Sigmoid colon (tissue), 7 donors: ENCODE data around the gene USH2A. TPM values are rescaled to one million over a fixed set of nuclear protein-coding genes. Genes with fewer than 3 reads are reported as not detected.
"Not testable (repeated sequence)": the region's sequence is repeated elsewhere in the genome, so short reads cannot be mapped to it uniquely, and the experiment has no call there.

Experiments used
- DNase-seq: peaks from one replicate; pipeline ENCODE4 v3.0.0-alpha.2; 2019
- H3K27ac ChIP-seq, 4 donors: fragments of 200-600 bp; sonication (generic); one replicate each; pipeline ENCODE4 v1.5.1; 2016 to 2019; ENCODE audit warnings: mild to moderate bottlenecking in 1 of 4
- H3K27me3 ChIP-seq, 3 donors: fragments of 200-600 bp; sonication (generic); one replicate each; pipeline ENCODE4 v1.5.1; 2019; ENCODE audit warnings: mild to moderate bottlenecking in 1 of 3
- H3K36me3 ChIP-seq, 4 donors: fragments of 200-600 bp; sonication (generic); one replicate each; pipeline ENCODE4 v1.5.1; 2016 to 2019
- H3K4me1 ChIP-seq, 4 donors: fragments of 200-600 bp; sonication (generic); one replicate each; pipeline ENCODE4 v1.5.1; 2017 to 2019
- H3K4me3 ChIP-seq, 4 donors: fragments of 200-600 bp; sonication (generic); one replicate each; pipeline ENCODE4 v1.5.1; 2017 to 2019; ENCODE audit warnings: mild to moderate bottlenecking in 2 of 4, moderate library complexity in 1 of 4
- H3K9me3 ChIP-seq, 4 donors: fragments of 200-600 bp in 3 of 4; sonication (generic) in 3 of 4; one replicate each; pipeline versions ENCODE4 v1.5.1 to v1.6.1; 2013 to 2019
- CTCF ChIP-seq, 4 experiments: fragments of 450-650 bp in 3 of 4; fragments of 200-600 bp in 1 of 4; IDR thresholded peaks; one replicate each; pipeline ENCODE4 v1.5.1; 2016 to 2019; ENCODE audit warnings: antibody characterized with exemption in 4 of 4, mild to moderate bottlenecking in 3 of 4, moderate library complexity in 2 of 4
- EP300 ChIP-seq, 4 donors: sonication (generic); formaldehyde crosslinking; IDR thresholded peaks; one replicate each; pipeline ENCODE4 v1.6.1; 2017; ENCODE audit warnings: antibody characterized with exemption in 4 of 4
- POLR2A ChIP-seq, 2 donors: fragments of 450-650 bp; IDR thresholded peaks; one replicate each; pipeline ENCODE4 v1.6.1; 2016; ENCODE audit warnings: antibody characterized with exemption in 2 of 2, mild to moderate bottlenecking in 2 of 2, moderate library complexity in 2 of 2
- POLR2AphosphoS5 ChIP-seq, 4 donors: sonication (generic); formaldehyde crosslinking; IDR thresholded peaks; one replicate each; pipeline ENCODE4 v1.6.1; 2017; ENCODE audit warnings: antibody characterized with exemption in 4 of 4
- WGBS, 2 donors: extraction: QIAGEN DNeasy Blood & Tissue Kit; methylation state at CpG; one replicate each; pipeline ENCODE4 v1.1.7; 2013; 5-methylcytosine and 5-hydroxymethylcytosine counted together
- intact Hi-C: fragments of 100-400 bp; cut with DNase I; formaldehyde crosslinking; loops from one replicate; pipeline ENCODE4 v1.15.1; 2023
- polyA plus RNA-seq, 3 donors: library from polyadenylated mRNA; stranded (reverse); fragments of 200-250 nt; gene quantifications; one replicate each; pipeline ENCODE4 v1.2.3, GENCODE V29; 2013
- total RNA-seq, 4 donors: library from RNA; depleted of rRNA; stranded (reverse); fragments of >200 nt; gene quantifications; one replicate each; pipeline ENCODE4 v1.1.0, GENCODE V29; 2016
- donor health status: healthy with polysubstance abuse.
- donor health status: Bipolar disorder and iron deficiency.
- donor health status: healthy.

USH2A gene
- total and polyA plus RNA-seq, 7 donors, result under 0.01 TPM; not detected in 6

- no peaks in the 10 kb centered on the region for H3K36me3 ChIP-seq
- H3K9me3 ChIP-seq, result no peaks in the 10 kb centered on the region
- no peaks in the 10 kb centered on the region for H3K4me1 ChIP-seq
- H3K27me3 ChIP-seq, result no peaks in the 10 kb centered on the region
- TF ChIP-seq POLR2AphosphoS5 (IDR thresholded peaks at IDR 0.05), result no peak
- no peak for TF ChIP-seq POLR2A (IDR thresholded peaks at IDR 0.05)
- TF ChIP-seq CTCF (IDR thresholded peaks at IDR 0.05), result no peak
- TF ChIP-seq EP300 (IDR thresholded peaks at IDR 0.05), result no peak
- intact Hi-C loops, result no loop called here
- WGBS, 2 donors, result 73 to 85% methylated on average over 3 of the region's 3 CpGs
- H3K4me3 ChIP-seq, result no peak overlapping the region
- H3K27ac ChIP-seq, result no peak overlapping the region
- DNase-seq, result no peak
These were observed 402.4 kb downstream of the USH2A start for GRCh38 chr1:216020743-216021345.

- 87 to 89% methylated on average over 3 of the region's 3 CpGs for WGBS, 2 donors
These were observed 408.1 kb downstream of the USH2A start for GRCh38 chr1:216015116-216015515.

GRCh38 chr1:216014086-216014485 is 409.2 kb downstream of the USH2A start:
- intact Hi-C loops, result no loop called here
- Histone ChIP-seq H3K36me3 (no peaks in the 10 kb centered on the region), H3K4me1 (no peaks in the 10 kb centered on the region), H3K27me3 (no peaks in the 10 kb centered on the region), H3K9me3 (no peaks in the 10 kb centered on the region), H3K4me3 (no peak overlapping the region), H3K27ac (no peak overlapping the region)
- no peak for DNase-seq
- TF ChIP-seq POLR2AphosphoS5 (IDR thresholded peaks at IDR 0.05) (no peak), CTCF (IDR thresholded peaks at IDR 0.05) (no peak), EP300 (IDR thresholded peaks at IDR 0.05) (no peak), POLR2A (IDR thresholded peaks at IDR 0.05) (no peak)
- WGBS, 2 donors, result 30 to 38% methylated on average over 2 of the region's 2 CpGs

More at GRCh38 chr1:216015116-216015515, 408.1 kb downstream of the USH2A start:
- no peak for DNase-seq
- intact Hi-C loops, result no loop called here
- Histone ChIP-seq H3K27me3 (no peaks in the 10 kb centered on the region), H3K36me3 (no peaks in the 10 kb centered on the region), H3K27ac (no peak overlapping the region), H3K9me3 (no peaks in the 10 kb centered on the region), H3K4me3 (no peak overlapping the region), H3K4me1 (no peaks in the 10 kb centered on the region)
- TF ChIP-seq EP300 (IDR thresholded peaks at IDR 0.05), result no peak
- TF ChIP-seq CTCF (IDR thresholded peaks at IDR 0.05), result no peak

GRCh38 chr1:216009456-216009855 is 413.8 kb downstream of the USH2A start:
- intact Hi-C loops, DNase-seq, H3K9me3 ChIP-seq, H3K27ac ChIP-seq, H3K4me3 ChIP-seq, H3K36me3 ChIP-seq, H3K4me1 ChIP-seq, H3K27me3 ChIP-seq: not testable (repeated sequence)
- 76 to 86% methylated on average over 10 of the region's 10 CpGs for WGBS, 2 donors

- Histone ChIP-seq H3K27me3 (no peaks in the 10 kb centered on the region), H3K4me3 (no peak overlapping the region), H3K27ac (no peak overlapping the region), H3K4me1 (no peaks in the 10 kb centered on the region), H3K9me3 (no peaks in the 10 kb centered on the region), H3K36me3 (no peaks in the 10 kb centered on the region)
- WGBS, 2 donors, result 83 to 88% methylated on average over 2 of the region's 2 CpGs
- TF ChIP-seq POLR2AphosphoS5 (IDR thresholded peaks at IDR 0.05) (no peak), EP300 (IDR thresholded peaks at IDR 0.05) (no peak), POLR2A (IDR thresholded peaks at IDR 0.05) (no peak), CTCF (IDR thresholded peaks at IDR 0.05) (no peak)
- intact Hi-C loops, result no loop called here
- DNase-seq, result no peak
These were observed 417.3 kb downstream of the USH2A start for GRCh38 chr1:216005916-216006315.
